ENCODE measurements around the gene DNASE2B. TPM values are rescaled to one million over a fixed set of nuclear protein-coding genes. Genes with fewer than 3 reads are reported as not detected.
A peak's percentile ranks its signal among the peaks of the same experiment; 100 is the strongest.

DNASE2B gene
- polyA plus RNA-seq, 1 donor (not counting 4 experiments of a cell fraction or from before 2014, with no cell fraction given), result not detected

DNA sequence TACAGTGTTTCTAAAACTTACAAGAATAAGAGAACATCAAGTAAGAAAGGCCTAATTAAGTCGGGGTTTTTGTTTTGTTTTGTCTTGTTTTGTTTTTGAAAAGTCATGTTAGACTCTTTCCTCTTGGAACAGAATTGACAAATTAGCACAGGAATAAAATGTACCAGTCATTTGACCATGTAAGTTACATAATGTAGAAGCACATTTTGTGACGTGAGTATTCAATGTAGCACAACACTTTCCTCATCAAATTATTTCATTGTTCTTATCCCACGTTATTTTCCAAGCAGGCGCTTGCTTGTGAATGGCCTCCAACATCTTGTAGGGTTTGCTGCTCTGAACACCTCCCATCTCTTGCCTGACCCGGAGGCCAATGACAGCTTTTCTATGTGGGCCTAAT, 34.7 kb upstream of the DNASE2B start:
- H3K4me3 ChIP-seq (ENCODE audit: control insufficient read depth in 2 of 3, extremely low read depth in 1 of 3, insufficient read depth in 2 of 3, low read depth in 1 of 3, low read length in 3 of 3), result no peak overlapping the region
- no peaks in the 10 kb centered on the region for H3K79me2 ChIP-seq (ENCODE audit: control insufficient read depth, insufficient read depth, low read length)
- no peaks in the 10 kb centered on the region for H3K36me3 ChIP-seq (ENCODE audit: control insufficient read depth in 2 of 2, extremely low read depth in 1 of 2, insufficient read depth in 2 of 2, low read length in 2 of 2)
- FAIRE-seq, result peak; percentile 20
- H3K9ac ChIP-seq (ENCODE audit: control insufficient read depth, extremely low read depth, insufficient read depth, low read length), result no peak overlapping the region
- H2AFZ ChIP-seq (ENCODE audit: control insufficient read depth, low read length), result no peak overlapping the region
- H3K27me3 ChIP-seq (ENCODE audit: control insufficient read depth, extremely low read depth, insufficient read depth, low read length), result no peaks in the 10 kb centered on the region
- H4K20me1 ChIP-seq (ENCODE audit: control insufficient read depth, extremely low read depth, insufficient read depth, low read length), result no peaks in the 10 kb centered on the region
- H3K27ac ChIP-seq (ENCODE audit: control insufficient read depth, insufficient read depth, low read length), result no peak overlapping the region
- dilution Hi-C loops (cut with MboI; ENCODE audit: extremely low pct_ligation_motif_present, low sequenced_read_pairs), result no loop called here
- H3K9me1 ChIP-seq (ENCODE audit: control insufficient read depth, extremely low read depth, insufficient read depth, low read length), result no peaks in the 10 kb centered on the region
- peaks cover 28% of the 10 kb centered on the region for H3K4me1 ChIP-seq (ENCODE audit: control insufficient read depth, extremely low read depth, insufficient read depth, low read length)
- no peak overlapping the region for H3K4me2 ChIP-seq (ENCODE audit: control insufficient read depth, extremely low read depth, insufficient read depth, low read depth, low read length)
- H3K9me3 ChIP-seq (ENCODE audit: control insufficient read depth, low read depth, low read length), result no peaks in the 10 kb centered on the region
- no peak for TF ChIP-seq EZH2 (IDR thresholded peaks at IDR 0.05; ENCODE audit: low read length)
- no peak for TF ChIP-seq CTCF (optimal IDR thresholded peaks at IDR 0.05 in 1 of 3, IDR thresholded peaks at IDR 0.05 in 1 of 3, conservative IDR thresholded peaks at IDR 0.05 in 1 of 3; ENCODE audit: extremely low read depth in 1 of 3, insufficient read depth in 2 of 3, low read length in 3 of 3)
- DNase-seq (ENCODE audit: low read depth, low spot score), result no peak

GRCh38 chr1:84365225-84366221, 32.8 kb upstream of the DNASE2B start:
- H3K27ac ChIP-seq (ENCODE audit: control insufficient read depth, insufficient read depth, low read length), result no peak overlapping the region
- dilution Hi-C loops (cut with MboI; ENCODE audit: extremely low pct_ligation_motif_present, low sequenced_read_pairs), result no loop called here
- H3K79me2 ChIP-seq (ENCODE audit: control insufficient read depth, insufficient read depth, low read length), result no peaks in the 10 kb centered on the region
- TF ChIP-seq CTCF (optimal IDR thresholded peaks at IDR 0.05 in 1 of 3, IDR thresholded peaks at IDR 0.05 in 1 of 3, conservative IDR thresholded peaks at IDR 0.05 in 1 of 3; ENCODE audit: extremely low read depth in 1 of 3, insufficient read depth in 2 of 3, low read length in 3 of 3) (no peak), EZH2 (IDR thresholded peaks at IDR 0.05; ENCODE audit: low read length) (no peak)
- H3K9me1 ChIP-seq (ENCODE audit: control insufficient read depth, extremely low read depth, insufficient read depth, low read length), result no peaks in the 10 kb centered on the region
- H3K4me2 ChIP-seq (ENCODE audit: control insufficient read depth, extremely low read depth, insufficient read depth, low read depth, low read length), result peak overlapping the region; percentile 36
- FAIRE-seq (peak; percentile 86), DNase-seq (ENCODE audit: low read depth, low spot score) (peak; percentile 80)
- H3K4me3 ChIP-seq (ENCODE audit: control insufficient read depth in 2 of 3, extremely low read depth in 1 of 3, insufficient read depth in 2 of 3, low read depth in 1 of 3, low read length in 3 of 3), result no peak overlapping the region
- H4K20me1 ChIP-seq (ENCODE audit: control insufficient read depth, extremely low read depth, insufficient read depth, low read length), result no peaks in the 10 kb centered on the region
- H2AFZ ChIP-seq (ENCODE audit: control insufficient read depth, low read length), result no peak overlapping the region
- no peaks in the 10 kb centered on the region for H3K27me3 ChIP-seq (ENCODE audit: control insufficient read depth, extremely low read depth, insufficient read depth, low read length)
- no peaks in the 10 kb centered on the region for H3K36me3 ChIP-seq (ENCODE audit: control insufficient read depth in 2 of 2, extremely low read depth in 1 of 2, insufficient read depth in 2 of 2, low read length in 2 of 2)
- no peak overlapping the region for H3K9ac ChIP-seq (ENCODE audit: control insufficient read depth, extremely low read depth, insufficient read depth, low read length)
- H3K9me3 ChIP-seq (ENCODE audit: control insufficient read depth, low read depth, low read length), result no peaks in the 10 kb centered on the region
- peaks cover 28% of the 10 kb centered on the region for H3K4me1 ChIP-seq (ENCODE audit: control insufficient read depth, extremely low read depth, insufficient read depth, low read length)
